ENCODE results near the gene RCAN2.

The RCAN2 gene

GRCh38 chr6:46246081-46246480 is 245.2 kb downstream of the RCAN2 start:
- DNase-seq: no peak

GRCh38 chr6:46244670-46245069 is 246.6 kb downstream of the RCAN2 start:
- no peak for DNase-seq

GRCh38 chr6:46243754-46244153 is 247.5 kb downstream of the RCAN2 start:
- DNase-seq: no peak

GRCh38 chr6:46242921-46243320 is 248.3 kb downstream of the RCAN2 start:
- DNase-seq: no peak

- no peak for DNase-seq
Observed at GRCh38 chr6:46240866-46241565, 250.2 kb downstream of the RCAN2 start.

- no peak for DNase-seq
Observed at GRCh38 chr6:46236752-46237151, 254.5 kb downstream of the RCAN2 start.

- DNase-seq: no peak
Observed at GRCh38 chr6:46235242-46235641, 256.0 kb downstream of the RCAN2 start.

- DNase-seq: no peak
Observed at GRCh38 chr6:46234700-46235099, 256.5 kb downstream of the RCAN2 start.

- DNase-seq: no peak
Observed at GRCh38 chr6:46234156-46234556, 257.1 kb downstream of the RCAN2 start.

- no peak for DNase-seq
Observed at GRCh38 chr6:46233129-46233528, 258.1 kb downstream of the RCAN2 start.

GRCh38 chr6:46222286-46222685 is 269.0 kb downstream of the RCAN2 start:
- no peak for DNase-seq

GRCh38 chr6:46221222-46221793 is 269.9 kb downstream of the RCAN2 start:
- no peak for DNase-seq

- no peak for DNase-seq
Observed at GRCh38 chr6:46220352-46221221, 270.7 kb downstream of the RCAN2 start.

- no peak for DNase-seq
Observed at GRCh38 chr6:46219661-46220060, 271.6 kb downstream of the RCAN2 start.

- DNase-seq: no peak
Observed at GRCh38 chr6:46218457-46218856, 272.8 kb downstream of the RCAN2 start.

GRCh38 chr6:46217671-46218131 is 273.5 kb downstream of the RCAN2 start:
- no peak for DNase-seq

- DNase-seq: no peak
Observed at GRCh38 chr6:46216879-46217278, 274.4 kb downstream of the RCAN2 start.

GRCh38 chr6:46215777-46216176 is 275.5 kb downstream of the RCAN2 start:
- DNase-seq: no peak

- DNase-seq: no peak
Observed at GRCh38 chr6:46215213-46215612, 276.0 kb downstream of the RCAN2 start.

GRCh38 chr6:46211917-46212316 is 279.3 kb downstream of the RCAN2 start:
- no peak for DNase-seq

- no peak for DNase-seq
Observed at GRCh38 chr6:46210294-46210693, 281.0 kb downstream of the RCAN2 start.

GRCh38 chr6:46208303-46208702 is 282.9 kb downstream of the RCAN2 start:
- DNase-seq: no peak

- DNase-seq: no peak
Observed at GRCh38 chr6:46207174-46207573, 284.1 kb downstream of the RCAN2 start.

All from NCI-H226 (cell line).